Endothelial cell of umbilical vein (primary cell): ENCODE measurements around the gene TTC4.

Source experiments
- CTCF ChIP-seq, 2 donors: IDR thresholded peaks; 1 replicate in 1 of 2; 2 replicates in 1 of 2; pipeline ENCODE4 v1.5.1; 2011; ENCODE audit warnings: low read length in 2 of 2, mild to moderate bottlenecking in 2 of 2, moderate library complexity in 2 of 2, control low read depth in 1 of 2, inconsistent platforms in 1 of 2, low read depth in 1 of 2; ENCODE audit not compliant: insufficient read depth in 1 of 2; ENCODE audit errors: extremely low read depth in 1 of 2
- EZH2 ChIP-seq: IDR thresholded peaks from 2 replicates; pipeline ENCODE4 v1.6.1; 2012; ENCODE audit warnings: borderline replicate concordance, low read depth, mild to moderate bottlenecking, moderate library complexity, low read length, inconsistent platforms; ENCODE audit not compliant: severe bottlenecking
- FOS ChIP-seq: IDR thresholded peaks from 2 replicates; pipeline ENCODE4 v1.6.1; 2011; ENCODE audit warnings: mild to moderate bottlenecking, low read length, moderate library complexity, borderline replicate concordance; ENCODE audit not compliant: insufficient read depth
- MYC ChIP-seq: IDR thresholded peaks from one replicate; pipeline ENCODE4 v1.6.1; 2011; ENCODE audit warnings: mild to moderate bottlenecking, low read depth, low read length
- POLR2A ChIP-seq: IDR thresholded peaks from 2 replicates; pipeline ENCODE4 v1.6.1; 2012; ENCODE audit warnings: low read depth, mild to moderate bottlenecking, control low read depth, low read length
- POLR2AphosphoS5 ChIP-seq: IDR thresholded peaks from 2 replicates; pipeline ENCODE4 v1.6.1; 2012; ENCODE audit warnings: low read depth, mild to moderate bottlenecking, control low read depth, low read length, moderate library complexity; ENCODE audit not compliant: insufficient read depth
- TF ChIP-seq, protein P1 (sequence below): IDR thresholded peaks from 2 replicates; pipeline ENCODE4 v1.6.1; 2011; ENCODE audit not compliant: insufficient read depth, insufficient read length

- TF ChIP-seq EZH2 = no peak
- no peak for TF ChIP-seq MYC
- no peak for TF ChIP-seq CTCF (IDR thresholded peaks at IDR 0.05; ENCODE audit: extremely low read depth in 1 of 2, insufficient read depth in 1 of 2, low read depth in 1 of 2, low read length in 2 of 2)
- no peak for TF ChIP-seq POLR2A
- TF ChIP-seq, protein P1, sequence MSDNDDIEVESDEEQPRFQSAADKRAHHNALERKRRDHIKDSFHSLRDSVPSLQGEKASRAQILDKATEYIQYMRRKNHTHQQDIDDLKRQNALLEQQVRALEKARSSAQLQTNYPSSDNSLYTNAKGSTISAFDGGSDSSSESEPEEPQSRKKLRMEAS = no peak
- no peak for TF ChIP-seq POLR2AphosphoS5
- no peak for TF ChIP-seq FOS
Observed at GRCh38 chr1:54703471-54703870, 12.2 kb upstream of the TTC4 start.
